ENCODE results near the gene OR13A1.
"Not testable (repeated sequence)": the region's sequence is repeated elsewhere in the genome, so short reads cannot be mapped to it uniquely, and the experiment has no call there.

OR13A1 gene

DNA sequence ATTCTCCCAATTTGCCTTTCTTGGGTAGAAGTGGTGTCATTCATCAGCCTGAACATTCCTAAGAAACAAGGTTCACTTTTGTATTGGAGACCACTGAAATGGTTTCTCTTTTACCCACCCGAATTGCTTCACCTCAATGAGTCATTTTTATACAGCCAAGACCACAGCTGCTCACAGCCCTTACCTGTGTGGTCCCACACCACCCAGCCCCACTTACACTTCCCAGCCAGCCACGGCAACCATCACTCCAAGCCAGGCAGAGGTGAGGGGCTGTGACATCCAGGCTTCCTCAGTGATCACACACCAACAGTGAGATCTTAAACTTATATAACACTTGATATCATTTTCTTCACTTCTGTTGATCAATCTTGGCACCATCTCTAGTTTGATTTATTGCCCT is 20.7 kb downstream of the OR13A1 start:
- H3K4me3 ChIP-seq (ENCODE audit: low read length) = no peak overlapping the region
- TF ChIP-seq, protein P1, sequence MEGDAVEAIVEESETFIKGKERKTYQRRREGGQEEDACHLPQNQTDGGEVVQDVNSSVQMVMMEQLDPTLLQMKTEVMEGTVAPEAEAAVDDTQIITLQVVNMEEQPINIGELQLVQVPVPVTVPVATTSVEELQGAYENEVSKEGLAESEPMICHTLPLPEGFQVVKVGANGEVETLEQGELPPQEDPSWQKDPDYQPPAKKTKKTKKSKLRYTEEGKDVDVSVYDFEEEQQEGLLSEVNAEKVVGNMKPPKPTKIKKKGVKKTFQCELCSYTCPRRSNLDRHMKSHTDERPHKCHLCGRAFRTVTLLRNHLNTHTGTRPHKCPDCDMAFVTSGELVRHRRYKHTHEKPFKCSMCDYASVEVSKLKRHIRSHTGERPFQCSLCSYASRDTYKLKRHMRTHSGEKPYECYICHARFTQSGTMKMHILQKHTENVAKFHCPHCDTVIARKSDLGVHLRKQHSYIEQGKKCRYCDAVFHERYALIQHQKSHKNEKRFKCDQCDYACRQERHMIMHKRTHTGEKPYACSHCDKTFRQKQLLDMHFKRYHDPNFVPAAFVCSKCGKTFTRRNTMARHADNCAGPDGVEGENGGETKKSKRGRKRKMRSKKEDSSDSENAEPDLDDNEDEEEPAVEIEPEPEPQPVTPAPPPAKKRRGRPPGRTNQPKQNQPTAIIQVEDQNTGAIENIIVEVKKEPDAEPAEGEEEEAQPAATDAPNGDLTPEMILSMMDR (conservative IDR thresholded peaks at IDR 0.05; ENCODE audit: low read length) = no peak
- DNase-seq (ENCODE audit: low read depth) = no peak

DNA sequence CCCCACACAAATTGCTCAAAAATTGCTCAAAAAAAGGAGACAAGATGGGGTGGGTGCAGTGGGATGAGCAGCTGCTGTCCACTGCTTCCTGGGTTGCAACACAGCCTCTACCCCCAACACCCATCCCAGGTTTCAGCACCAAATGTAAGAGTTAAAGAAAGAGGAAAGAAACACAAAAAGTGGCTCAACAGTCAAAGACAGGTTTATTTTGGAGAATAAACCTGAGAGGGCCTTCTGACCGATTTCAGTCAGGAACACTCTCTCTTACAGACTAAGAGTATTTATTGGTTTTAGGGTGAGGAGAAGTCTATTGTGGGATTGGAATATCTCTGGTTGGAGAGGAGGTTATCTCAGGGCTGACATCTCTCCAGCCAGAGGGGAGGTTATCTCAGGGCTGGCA is 28.4 kb downstream of the OR13A1 start:
- no peak overlapping the region for H3K4me3 ChIP-seq (ENCODE audit: low read length)
- no peak for DNase-seq (ENCODE audit: low read depth)
- TF ChIP-seq, protein P1 (conservative IDR thresholded peaks at IDR 0.05; ENCODE audit: low read length) = no peak

- H3K4me3 ChIP-seq (ENCODE audit: low read length) = no peak overlapping the region
- TF ChIP-seq, protein P1 (conservative IDR thresholded peaks at IDR 0.05; ENCODE audit: low read length) = no peak
- no peak for DNase-seq (ENCODE audit: low read depth)
Measured at GRCh38 chr10:45282061-45282460, 33.3 kb downstream of the OR13A1 start.

- TF ChIP-seq, protein P1 (conservative IDR thresholded peaks at IDR 0.05; ENCODE audit: low read length) = no peak
- H3K4me3 ChIP-seq (ENCODE audit: low read length) = no peak overlapping the region
- no peak for DNase-seq (ENCODE audit: low read depth)
Measured at GRCh38 chr10:45280113-45280760, 35.2 kb downstream of the OR13A1 start.

DNA sequence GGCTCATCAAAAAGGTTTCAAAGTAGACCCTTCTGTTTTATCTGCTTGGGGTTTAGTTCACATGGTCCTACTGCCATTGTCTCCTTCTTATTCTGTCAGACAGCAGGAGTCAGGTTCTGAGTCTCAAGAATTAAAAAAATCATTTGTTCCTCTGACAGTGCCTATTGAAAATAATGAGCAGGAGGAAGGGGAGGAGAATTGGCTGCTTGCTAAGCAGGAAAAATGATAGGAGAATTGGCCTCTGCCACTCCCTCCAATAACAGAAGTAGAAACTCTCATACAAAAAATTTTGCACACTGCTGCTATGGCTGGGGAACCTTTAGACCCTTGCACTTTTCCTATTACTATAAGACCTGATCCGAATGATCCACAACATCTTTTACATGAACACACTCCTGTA is 35.7 kb downstream of the OR13A1 start:
- TF ChIP-seq, protein P1 (conservative IDR thresholded peaks at IDR 0.05; ENCODE audit: low read length) = no peak
- H3K4me3 ChIP-seq (ENCODE audit: low read length) = no peak overlapping the region
- no peak for DNase-seq (ENCODE audit: low read depth)

DNA sequence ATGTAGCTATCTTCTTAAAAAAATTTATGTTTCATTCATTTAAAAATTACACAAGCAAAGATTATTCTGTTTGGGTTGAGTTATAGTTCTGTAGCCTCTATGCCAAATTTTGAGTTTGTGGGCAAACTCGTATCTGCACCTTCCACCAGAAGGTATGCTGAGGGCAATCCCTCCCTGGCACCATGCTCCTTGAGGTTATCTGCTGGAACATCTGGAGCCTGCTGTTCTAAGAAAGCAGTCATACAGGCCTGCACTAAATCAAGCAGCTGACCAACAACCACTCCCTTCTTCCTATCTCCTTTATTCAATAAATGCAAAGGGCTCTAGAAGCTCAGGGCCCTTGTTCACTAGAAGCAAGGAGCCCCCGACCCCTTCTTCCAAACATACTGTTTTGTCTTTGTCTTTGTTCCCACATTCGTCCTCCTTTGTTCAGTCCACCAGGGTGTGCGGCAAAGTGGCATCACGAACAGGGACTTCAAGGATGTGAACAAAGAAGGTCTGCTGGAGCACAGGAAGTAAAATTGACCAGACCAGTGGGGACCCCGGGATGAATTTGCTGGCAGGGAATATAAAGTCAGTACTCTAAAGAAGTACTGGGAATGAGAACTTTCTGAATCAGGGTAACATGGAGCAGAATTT is 36.4 kb downstream of the OR13A1 start:
- TF ChIP-seq, protein P1 (conservative IDR thresholded peaks at IDR 0.05; ENCODE audit: low read length) = no peak
- no peak for DNase-seq (ENCODE audit: low read depth)

GRCh38 chr10:45276146-45276545 is 39.3 kb downstream of the OR13A1 start:
- not testable (repeated sequence) for H3K4me3 ChIP-seq (ENCODE audit: low read length); DNase-seq (ENCODE audit: low read depth)

More for the DNA sequence above, 36.4 kb downstream of the OR13A1 start:
- H3K4me3 ChIP-seq (ENCODE audit: low read length) = no peak overlapping the region

All from AG10803 (cell line).